Activated gamma-delta T cell treated with Interleukin-2 at 50 U/mL for 16 hours (primary cell): ENCODE measurements around the gene CELF2.
A peak's percentile ranks its signal among the peaks of the same experiment; 100 is the strongest.

ENCODE experiments used
- DNase-seq: peaks from one replicate; pipeline ENCODE4 v3.0.0-alpha.2; 2020

CELF2 gene

DNA sequence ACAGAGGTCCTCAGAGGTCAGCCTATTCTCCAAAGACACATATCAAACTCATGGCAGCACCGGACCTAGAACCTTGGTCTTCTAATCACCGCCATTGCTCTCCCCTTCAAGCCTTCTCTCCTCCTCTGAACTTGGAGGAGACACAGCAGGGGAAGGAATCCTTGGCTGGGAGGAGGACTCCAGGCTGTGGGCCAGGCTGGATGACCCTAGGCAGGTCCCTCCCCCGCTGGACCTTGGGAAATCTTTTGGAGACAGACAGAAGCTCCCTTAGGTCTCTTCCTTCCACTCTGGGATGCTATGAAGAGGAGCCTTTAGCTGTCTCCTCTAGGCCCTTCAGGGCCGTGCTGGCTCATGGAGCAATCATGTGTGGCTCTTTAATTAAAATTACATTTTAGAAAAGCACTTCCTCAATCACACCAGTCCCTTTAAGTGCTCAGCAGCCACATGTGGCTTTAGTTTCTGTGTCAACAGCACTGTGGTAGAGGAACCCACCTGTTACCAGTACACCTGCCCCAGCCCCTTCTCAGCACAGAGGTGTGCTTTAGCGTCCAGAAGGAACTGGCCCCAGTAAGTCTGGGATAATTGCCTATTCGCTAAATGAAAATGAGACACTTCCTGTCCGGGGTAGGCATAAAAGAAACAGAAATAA, 238.2 kb downstream of the CELF2 start:
- DNase-seq: no peak

DNA sequence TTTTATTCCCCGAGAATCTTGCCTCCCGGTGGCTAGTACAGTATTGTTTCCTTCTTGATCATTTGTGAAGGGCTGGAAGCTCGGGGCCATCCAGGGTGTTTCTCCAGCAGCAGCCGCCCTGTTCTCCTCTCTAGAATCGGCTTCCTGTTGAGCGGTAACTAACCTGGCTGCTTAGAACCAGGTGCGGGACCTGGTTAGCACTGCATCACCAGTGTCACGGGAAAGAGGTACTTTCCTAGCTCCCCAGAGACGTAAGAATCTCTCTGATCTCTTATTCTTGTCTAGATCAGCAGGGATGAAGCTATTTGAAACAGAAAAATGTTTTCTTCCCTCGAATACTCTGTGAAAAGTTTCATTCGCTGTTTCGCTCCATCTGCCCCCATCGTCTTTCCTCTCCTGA, 239.2 kb downstream of the CELF2 start:
- no peak for DNase-seq

DNA sequence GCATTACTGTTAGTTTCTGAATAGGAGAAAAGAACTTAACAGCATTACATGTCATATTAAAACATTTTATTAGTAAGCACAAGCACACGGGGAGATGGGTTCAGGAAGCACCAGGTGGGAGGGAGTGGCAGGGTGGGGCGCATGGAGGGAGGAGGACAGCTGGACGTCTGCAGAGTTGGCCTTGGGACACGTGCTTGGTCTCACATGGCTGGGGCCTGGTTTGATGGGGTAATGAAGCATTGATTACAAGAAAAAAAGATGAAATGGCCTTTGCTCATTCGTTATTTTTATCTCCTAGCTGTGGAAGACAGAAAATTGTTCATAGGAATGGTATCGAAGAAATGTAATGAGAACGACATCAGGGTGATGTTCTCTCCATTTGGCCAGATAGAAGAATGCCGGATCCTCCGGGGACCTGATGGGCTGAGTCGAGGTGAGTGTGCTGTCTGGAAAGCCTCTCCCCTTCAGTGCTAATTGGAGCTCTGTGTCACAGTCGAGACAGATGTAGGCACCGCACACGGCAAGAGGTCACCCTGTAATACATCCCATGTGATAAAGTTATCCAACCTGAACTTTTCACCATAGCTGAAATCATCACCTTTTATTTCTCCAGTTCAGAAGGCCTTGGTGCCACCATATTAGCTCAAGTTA, 239.9 kb downstream of the CELF2 start:
- DNase-seq: no peak

DNA sequence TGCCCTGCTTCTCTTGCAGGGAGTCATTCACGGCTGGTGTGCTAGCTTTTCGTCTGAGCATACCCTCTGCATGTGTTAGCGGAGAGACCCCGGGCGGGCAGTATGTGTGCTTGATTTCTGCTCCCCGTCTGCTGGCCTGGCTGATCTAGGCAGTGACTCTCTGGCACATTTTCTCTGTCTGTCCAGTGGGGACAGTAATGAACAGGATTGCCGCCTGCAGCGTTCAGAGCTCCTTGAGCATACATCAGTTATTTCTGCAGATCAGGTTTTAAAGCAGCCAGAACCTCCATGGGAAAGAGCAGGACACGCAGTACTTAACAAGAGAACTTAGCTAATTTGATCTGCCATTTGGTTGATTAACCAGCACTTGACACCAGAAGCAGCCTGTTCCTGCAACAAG, 242.5 kb downstream of the CELF2 start:
- no peak for DNase-seq

DNA sequence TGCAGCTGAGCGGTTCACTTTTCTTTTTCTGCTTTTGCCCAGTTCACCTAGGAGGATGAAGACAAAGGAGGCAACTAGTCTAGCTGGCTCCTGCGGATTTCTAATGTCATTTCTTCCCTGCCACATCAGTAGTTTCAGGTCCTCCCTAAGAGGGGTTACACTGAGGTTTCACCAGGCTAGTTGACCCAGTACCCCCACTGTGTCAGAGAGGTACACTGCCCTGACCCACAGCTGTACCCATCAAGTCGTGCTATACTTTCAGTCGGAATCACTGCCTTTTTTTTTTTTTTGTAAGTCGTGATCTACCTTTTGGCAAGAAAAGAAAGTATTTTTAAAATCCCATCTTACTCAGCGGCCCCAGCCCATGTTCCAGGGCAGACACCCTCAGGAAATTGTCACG, 243.5 kb downstream of the CELF2 start:
- DNase-seq: no peak

DNA sequence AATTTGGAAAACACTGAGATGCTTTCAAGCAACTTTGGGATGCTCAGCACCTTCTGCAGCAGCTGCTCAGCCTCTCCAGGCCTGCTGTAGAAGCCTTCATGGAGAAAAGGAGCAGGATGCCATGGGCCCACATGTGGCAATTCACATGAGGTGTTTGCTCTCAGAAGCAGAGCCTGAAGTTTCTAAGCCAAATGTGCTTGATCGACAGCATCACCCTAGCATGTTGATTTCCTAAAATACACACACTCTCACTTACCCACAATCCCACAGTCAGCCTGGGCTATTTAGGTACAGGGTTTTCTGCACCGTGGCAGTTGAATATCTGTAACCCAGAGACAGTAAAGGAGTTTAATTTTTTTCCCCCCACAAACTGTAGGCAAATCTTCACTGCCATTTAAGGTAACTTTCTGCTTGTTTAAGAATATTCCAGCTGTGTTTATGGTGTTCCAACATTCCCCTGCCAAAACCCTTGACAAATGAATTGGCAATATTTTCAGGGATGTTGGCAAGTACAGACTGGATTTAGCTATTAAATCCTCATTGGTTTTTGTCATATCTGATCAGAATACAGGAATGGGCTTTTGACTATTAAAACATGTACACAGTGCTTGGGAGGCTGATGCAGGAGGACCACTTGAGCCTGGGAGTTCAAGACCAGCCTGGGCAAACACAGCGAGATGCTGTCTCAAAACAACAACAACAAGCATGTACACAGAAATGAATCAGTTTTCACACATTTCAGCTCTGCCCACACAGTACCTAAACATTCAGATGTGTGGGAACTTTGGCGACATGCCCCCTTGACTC, 244.2 kb downstream of the CELF2 start:
- DNase-seq: no peak

DNA sequence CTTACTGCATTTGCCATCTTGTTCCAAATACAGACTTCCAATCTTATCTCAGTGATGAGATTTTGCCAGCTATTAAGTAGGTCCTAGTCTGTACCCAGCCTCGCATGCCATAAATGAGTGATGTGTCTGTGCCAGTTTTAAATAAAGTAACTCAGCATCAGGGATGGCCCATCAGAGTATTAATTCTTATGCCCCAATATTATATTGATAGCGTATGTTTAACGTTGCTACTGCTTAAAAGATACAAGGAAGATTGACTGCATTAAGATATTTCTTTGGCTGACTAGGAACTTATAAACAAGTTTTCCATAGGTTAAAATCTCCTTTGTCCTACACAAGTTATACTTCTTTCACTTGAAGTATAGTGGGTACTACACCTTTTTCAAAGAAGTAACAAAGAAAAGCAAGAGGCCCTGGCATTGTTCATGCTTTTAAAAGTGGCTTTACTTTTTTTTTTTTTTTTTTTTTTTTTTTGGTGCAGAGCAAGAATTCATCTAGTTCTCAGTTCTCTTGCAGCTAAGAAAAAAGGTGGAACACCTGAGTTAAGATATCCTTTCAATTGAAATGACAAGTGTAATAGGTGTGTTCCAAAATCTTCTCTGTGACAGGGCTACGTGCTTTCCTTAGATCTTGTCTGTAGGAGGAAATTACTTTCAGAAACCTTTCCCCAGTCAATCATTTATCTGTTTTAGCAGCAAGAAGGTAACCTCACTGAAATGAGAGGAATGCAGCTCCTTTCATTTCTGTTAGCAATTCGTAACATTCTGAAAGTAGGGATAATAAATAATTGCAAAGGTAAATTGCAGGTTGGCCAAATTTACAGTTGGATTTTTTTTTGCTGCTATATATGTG, 245.0 kb downstream of the CELF2 start:
- DNase-seq: no peak

DNA sequence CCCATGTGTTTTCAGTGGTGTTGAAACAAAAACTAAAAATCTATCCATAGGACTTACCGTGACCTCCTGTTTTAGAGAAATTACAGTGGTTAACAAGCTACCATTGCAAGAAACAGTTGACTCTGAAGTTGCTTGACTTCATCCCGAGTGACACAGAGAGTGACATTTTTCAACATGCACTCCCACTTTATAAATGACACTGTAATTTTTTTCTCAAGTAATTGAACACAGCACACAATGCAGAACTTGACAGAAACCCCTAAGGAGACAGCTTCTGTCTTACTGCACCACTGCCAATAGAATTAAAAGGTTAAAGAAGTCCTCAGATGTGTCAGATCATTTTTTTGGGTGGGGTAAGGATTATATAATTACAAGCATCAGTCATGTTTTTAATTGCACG, 246.1 kb downstream of the CELF2 start:
- DNase-seq: no peak

DNA sequence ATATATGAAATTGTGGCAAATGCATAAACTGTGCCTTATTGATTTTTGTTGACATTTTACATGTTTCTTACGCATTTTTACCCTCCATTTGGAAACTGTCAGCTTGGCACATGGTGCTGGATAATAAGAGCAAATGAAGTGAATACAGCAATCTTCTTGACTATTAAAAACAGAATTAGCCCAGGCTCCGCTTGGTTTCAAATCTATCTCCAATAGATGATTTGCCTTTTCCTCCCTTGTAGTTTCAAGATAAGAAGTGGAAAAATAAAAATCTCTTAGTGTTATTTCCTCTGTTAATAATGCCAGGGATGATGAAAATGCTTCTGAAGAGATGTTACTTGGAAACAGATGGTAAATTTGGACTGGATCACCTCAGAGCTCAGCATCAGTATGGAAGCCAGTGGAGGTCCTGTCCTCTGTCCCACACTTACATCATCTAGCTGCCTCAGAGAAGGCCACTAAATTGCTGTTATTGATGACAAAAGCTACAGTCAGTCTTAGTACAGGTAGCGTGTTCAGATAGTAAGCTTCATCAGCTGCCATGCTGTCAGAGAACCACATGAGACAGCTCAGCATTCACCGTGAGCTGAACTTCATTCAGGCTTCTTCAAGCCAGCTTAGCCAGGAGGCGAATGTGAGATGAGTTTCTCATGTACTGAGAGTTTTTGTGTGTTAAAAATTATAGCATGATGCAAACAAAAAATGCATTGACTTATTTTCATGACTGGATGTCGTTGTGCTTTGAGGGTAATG, 246.8 kb downstream of the CELF2 start:
- DNase-seq: no peak

DNA sequence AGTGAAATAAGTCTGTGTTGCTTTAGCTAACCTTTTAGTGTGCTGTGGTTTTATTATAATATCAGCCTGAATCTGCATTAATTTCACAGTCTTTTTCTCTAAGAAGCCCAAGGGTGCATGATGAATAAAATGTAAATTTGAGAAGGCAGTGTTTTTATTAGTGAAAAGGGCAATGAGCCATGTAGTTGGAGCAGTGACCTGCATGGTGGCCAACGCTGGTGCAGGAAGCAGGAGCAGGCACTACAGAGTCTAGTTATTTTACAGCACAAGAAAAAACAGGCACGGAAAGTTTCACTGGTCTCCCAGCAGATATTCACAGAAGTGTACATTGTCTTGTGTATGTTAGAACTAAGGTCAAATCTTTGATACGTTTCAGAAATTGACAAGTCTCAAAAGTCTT, 247.8 kb downstream of the CELF2 start:
- no peak for DNase-seq

DNA sequence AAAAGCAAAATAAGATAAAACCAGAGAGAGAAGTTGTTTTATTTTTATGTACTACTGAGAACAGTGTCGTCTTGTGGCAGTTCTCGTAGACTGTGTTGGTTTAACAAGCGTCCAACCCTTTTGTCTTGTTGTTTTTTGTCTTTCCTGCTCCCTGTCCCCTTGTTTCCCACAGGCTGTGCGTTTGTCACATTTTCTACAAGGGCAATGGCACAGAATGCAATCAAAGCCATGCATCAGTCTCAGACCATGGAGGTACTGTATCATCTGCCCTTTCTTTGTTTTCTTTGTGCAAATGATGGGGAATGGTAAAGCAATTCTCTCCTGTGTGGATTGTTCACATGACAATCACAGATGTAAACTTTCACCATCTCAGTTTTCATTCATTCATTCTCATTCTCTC, 248.8 kb downstream of the CELF2 start:
- no peak for DNase-seq

DNA sequence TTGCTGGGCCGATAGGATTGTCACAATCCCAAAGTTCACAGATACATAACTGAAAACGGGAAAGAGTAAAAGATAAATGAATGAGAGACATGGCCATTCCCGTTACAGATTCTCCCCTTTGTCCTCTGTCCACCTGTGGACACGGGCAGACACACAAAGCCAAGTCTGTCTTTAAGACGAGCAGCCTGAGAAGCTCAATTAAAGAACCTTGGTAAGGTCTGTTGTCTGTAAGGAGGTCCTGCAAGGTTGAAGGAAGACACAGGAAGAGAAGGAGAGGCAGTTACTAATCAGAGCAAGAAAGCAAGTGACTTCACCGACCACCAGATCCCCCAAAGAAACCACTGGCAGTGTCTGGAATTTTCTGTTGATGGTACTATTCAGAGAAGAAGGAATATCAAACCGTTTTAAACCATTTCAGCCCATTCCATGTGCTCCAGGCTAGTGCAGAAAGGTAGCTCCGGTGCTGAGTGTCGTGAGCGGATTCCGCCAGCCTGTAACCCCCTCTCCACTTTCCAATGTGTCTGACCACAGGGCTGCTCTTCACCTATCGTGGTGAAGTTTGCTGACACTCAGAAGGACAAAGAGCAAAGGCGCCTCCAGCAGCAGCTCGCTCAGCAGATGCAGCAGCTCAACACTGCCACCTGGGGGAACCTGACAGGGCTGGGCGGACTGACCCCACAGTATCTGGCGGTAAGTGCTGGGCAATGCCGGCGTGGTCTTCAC, 252.6 kb downstream of the CELF2 start:
- peak; percentile 74 for DNase-seq

DNA sequence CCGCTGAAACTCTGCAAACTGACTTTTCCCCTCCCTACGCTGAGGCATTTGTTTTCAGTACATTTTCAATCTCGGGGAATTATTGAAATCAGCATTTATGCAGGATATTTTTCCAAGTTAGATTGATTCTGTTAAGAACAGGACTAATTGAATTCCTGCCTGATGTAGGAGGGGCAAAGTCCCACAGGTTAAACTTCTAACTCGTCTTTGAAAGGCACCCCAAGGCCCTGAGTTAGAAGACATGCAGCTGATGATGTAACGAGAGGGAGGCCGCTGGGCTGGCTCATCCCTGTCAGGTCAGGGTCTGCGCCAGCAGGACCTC, 253.1 kb downstream of the CELF2 start:
- no peak for DNase-seq

DNA sequence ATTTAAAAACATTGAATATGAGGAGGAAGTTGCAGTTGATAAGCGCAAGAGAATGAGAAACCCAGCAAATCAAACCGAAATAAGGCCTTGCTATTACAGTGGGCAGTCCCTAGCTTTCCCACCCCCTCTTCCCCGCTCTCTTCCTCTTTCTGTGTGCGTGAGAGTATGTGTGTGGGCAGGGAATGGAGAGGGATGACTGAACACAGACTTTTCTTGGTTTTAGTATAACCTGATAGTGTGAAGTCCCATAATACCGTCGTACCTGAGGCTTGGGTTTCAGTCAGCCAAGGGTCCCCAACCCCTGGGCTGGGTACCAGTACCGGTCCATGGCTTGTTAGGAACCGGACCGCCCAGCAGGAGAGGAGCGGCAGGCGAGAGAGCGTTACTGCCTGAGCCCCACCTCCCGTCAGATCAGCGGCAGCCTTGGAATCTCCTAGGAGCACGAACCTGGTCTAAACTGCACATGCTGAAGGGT, 255.3 kb downstream of the CELF2 start:
- no peak for DNase-seq

DNA sequence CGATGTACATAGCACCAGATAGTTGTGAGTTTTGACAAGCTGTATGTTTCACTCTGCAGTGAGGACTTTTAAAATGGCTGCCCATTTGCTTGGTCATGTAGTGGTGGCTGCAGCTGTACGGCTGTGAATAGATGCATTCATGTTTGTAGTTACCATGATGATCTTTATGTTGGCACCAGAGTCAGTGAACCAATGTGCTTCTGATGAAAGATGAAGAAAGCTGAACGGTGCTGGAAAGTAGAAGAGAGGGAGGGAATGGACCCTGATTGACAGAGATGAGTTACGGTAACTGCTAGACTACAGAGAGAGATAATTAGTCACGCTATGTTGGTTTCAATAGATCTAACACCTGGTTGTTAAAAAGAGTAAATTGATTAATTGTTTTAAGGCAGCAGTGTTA, 256.8 kb downstream of the CELF2 start:
- DNase-seq: no peak

DNA sequence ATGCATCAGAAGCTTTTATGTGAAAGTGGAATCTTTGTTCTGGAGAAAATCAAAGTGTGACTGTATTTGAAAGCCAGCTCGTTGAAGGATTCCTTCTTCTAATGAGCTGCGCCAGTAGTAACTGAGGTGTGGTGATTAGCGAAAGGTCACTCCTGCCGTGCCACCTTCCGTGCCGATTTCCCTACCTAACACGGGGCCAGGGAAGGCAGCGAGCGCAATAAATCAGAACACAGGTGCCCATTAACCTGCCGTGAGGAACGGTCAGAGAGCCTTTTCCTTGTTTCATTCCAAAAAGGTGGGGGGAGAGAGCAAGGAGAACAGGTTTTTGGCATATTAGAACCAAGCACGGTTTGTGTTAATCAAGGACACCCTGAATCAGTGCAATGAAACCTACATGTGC, 258.0 kb downstream of the CELF2 start:
- no peak for DNase-seq

DNA sequence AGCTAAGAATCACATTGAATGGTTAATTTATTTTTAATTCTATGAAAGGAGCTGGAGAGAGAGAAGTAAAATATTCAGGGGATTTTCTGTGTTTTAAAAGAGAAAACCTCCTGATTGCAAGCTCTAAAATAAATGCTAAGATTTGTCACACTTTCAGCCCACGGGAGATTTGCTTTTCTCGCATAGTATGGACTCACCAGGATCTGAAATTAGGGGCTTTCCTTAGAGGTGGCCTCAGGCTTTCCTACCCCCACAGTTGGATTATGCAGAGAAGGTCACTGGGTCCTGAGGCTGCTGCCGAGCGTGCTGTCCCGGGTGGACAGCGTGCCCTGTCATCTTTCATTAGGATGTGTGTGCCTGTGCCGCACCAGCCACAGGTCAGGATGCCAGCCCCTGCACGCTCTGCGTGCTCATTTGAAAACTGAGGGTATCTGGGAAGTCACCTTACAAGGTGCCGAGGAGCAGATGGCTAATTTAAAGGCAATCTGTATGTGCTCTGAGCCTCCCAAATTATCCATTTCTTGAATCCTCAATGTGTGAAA, 258.8 kb downstream of the CELF2 start:
- no peak for DNase-seq

DNA sequence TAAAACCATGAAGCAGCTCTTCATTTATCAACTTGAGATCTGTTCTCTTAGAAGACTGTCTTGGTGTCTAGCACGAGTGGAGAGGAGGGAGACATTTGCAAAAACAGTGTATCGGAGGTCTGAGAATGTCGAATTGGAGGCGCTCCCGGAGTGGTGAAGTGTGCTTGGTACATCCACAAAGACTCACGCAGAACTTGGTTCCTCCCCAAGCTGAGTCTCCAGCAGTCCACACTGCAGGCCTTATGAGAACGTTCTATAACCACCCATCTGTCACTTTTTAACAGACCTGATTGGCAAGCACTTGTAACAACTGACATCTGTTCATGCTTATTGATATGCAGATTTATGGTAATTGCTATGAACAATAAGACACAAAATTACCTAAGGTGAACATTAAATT, 261.6 kb downstream of the CELF2 start:
- no peak for DNase-seq

DNA sequence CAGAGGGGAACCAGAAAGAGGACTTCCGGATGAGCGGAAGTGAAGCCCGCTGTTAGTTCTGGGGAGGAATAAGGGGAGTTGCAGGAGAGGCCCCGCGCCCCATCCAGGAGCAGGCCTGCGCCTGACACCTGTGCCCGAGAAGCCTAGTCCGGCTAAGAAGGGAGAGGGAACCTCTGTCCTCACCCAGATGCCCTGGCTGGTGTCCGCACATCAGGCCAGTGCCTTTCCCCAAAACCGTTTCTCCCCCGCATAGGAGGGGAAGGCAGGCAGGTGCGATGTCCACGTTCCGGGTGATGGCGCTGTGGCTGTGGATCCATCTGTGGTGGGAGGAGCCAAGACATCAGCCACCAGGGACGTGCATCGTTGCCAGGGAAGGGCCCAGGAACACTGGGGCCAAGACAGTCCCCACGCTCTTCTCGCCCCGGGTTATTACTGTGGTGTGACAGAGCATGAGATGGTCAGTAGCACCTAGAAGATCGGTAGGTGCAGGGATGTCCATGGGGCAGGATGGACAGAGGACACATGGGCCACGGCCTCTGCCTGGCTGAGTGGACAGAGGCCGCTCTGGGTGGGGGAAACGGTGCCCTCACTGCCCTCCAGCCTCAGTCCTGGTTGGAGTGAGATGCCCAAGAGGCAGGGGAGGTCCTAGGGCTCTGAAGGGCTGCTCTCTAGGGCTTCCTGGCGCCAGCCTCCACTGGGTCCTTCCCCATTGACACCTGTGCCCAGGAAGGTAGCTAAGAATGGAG, 262.7 kb downstream of the CELF2 start:
- DNase-seq: no peak

DNA sequence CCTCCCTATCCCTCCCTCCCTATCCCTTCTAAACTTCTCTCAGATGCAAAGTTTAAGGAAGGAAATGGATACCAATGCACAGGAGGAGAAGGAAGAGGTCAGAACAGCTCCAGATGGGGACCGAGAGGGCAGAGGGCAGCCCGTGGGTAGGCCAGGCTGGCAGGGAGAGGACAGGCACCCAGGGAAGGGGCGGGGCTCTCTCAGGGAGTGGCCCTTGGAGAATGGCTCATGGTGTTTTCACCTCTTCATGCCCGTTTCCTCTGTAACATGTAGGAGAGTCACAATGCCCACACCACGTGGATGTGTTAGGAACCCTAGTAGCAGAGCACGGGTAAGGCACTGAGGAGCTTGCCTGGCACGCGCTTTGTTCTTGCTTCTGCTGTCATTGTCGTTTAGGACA, 264.5 kb downstream of the CELF2 start:
- DNase-seq: no peak

DNA sequence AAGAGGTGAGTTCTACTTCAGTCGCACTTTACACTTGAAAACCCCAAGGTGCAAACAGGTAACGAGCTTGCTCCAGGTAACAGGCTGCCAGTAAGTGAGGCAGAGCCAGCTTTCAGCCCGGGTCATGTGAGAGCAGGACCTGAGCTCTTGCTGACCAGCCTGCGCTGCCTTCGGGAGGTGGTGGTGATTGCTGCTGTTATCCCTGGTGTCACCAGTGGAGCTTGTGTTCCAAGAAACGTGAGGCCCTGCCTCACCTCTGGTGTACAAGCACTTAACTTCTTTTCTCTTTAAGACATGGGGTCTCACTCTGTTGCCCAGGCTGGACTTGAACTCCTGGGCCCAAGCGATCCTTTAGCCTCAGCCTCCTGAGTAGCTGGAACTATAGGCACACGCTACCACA, 265.0 kb downstream of the CELF2 start:
- no peak for DNase-seq
